Non-pigmented ciliary epithelial cell (primary cell): ENCODE results near the gene HES4.
"Not testable (repeated sequence)": the region's sequence is repeated elsewhere in the genome, so short reads cannot be mapped to it uniquely, and the experiment has no call there.

Experiments used
- DNase-seq: peaks from one replicate; pipeline ENCODE4 v3.0.0-alpha.2; 2010; ENCODE audit warnings: low read depth

The HES4 gene

DNA sequence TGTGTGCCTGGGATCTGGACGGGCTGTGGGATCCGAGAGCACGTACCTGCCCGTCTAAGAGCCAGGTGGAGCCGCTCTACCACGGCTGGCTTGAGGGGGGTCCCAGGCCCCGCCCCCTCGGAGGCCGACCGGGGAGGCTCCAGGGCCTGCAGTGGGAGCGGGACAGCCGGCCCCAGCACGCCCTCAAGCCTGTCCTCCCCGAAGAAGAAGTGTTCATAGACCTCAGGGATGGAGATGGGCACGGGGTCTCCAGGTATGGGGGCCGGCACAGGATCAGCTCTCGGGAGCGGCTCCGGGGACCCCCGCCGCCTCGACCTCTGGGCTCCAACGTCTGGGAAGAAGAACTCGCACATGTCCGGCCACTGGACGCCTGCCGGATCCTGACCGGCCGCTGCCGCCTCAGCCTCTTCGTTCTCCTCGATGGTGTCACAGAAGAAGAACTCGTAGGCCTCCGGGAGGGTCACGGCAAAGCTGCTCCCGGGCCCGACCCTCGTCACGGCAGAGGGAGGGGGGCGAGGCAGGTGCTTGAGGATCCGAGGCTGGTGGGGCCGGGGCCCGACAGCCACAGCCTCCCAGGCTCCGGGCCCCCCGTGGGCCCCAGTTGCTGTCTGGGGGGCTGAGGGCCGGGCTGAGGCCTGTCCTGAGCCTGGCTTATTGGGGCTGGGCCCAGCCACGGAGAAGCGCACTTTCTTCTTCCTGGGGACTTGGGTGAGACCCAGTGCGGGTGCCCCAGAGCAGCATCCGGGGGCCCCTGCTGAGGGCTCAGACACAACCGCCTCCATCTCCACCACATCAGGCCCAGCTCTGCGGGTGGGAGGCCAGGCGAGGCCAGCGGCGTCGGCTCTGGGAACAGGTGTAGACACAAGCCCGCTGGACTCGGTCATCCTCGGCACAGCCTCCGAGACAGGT, 20.8 kb downstream of the HES4 start:
- no peak for DNase-seq

DNA sequence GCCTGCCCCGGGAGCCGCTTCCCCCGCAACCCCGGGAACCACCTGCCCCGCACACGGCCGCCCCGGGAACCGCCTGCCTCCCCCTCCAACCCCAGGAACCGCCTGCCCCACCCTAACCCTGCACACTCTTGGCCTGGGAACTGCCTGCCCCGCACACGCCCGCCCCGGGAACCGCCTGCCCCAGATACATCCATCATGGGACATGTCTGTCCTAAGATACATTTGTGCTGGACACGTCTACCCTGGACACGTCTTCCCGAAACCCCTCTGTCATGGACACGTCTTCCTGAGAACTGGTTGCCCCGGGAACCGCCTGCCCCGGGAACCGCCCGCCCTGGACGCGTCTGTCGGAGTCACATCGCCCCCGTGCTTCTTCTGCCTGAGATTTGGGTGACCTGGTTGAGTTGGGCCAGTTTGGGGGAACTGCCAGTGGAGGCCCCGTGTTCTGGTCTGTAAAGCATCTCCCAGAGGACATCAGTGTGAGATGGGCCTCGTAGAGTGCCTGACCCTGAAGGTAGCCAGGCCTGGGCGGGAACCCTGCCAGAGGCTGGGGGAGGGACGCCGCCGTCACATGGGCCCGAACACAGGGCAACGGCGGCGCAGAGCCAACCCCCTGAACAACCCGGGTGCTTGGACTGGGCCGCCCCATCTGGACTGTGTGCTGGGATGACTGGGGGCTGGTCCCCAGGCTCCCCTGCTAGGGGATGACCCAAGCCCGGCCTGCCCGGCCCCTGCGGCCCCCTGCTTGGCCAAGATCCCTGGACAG, 21.6 kb downstream of the HES4 start:
- DNase-seq: no peak

DNA sequence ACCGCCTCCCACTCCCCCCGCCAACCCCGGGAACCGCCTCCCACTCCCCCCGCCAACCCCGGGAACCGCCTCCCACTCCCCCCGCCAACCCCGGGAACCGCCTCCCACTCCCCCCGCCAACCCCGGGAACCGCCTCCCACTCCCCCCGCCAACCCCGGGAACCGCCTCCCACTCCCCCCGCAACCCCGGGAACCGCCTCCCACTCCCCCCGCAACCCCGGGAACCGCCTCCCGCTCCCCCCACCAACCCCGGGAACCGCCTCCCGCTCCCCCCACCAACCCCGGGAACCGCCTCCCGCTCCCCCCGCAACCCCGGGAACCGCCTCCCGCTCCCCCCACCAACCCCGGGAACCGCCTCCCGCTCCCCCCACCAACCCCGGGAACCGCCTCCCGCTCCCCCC, 23.1 kb downstream of the HES4 start:
- not testable (repeated sequence) for DNase-seq

DNA sequence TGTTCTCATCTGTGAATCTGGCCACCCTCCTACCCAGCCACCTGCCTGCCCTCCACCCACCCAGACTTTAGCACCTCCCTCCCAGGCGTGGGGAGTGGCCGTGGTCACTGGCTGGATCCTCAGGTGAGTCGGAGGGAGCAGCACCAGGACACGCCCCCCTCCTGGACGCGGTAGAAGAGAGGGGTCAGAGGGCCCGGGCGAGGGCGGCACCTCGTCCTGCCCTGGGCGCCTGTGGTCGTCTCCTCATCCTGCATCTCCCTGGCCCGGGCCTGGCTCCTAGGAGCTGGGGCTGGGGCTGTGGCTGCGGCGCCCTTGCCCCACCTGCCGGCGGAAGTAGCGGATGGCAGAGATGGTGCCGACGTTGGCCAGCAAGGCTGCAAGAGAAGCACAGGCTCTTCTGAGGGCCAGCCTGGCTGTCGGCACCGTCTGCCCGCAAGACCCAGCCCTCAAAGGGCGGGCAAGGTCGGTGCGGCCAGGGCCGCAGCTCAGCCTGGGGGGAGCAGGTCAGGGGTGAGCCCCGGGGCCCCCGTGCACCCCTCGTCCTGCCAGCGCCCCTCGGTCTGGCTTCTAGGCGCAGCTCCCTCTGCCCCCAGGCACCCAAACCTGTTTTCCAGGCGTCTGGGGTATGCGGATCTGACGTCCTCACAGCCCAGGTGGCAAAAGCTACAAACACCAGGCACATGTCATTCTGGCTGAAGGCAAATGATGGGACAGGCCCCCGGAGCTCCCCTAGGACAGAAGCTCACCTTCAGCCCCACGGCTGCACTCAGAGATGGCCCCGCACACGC, 23.8 kb downstream of the HES4 start:
- no peak for DNase-seq

DNA sequence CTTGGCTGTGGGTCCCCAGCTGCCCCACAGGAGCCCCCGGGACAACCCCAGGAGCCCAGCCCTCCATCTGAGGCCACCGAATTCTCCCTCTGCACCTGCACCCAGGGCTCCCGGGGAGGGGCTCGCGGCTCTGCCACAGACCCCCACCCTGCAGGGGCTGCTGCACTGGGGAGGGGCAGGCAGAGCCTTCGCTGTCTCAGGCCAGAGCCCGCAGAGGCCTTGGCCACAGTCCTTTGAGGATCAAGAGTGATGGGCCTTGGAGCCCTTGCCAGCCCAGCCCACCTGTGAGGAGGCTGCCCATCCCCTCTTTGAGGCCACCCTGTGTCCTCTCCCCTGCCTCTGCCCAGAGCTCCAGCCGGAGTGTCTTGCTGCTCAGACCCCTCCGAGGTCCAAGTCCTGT, 24.5 kb downstream of the HES4 start:
- no peak for DNase-seq

DNA sequence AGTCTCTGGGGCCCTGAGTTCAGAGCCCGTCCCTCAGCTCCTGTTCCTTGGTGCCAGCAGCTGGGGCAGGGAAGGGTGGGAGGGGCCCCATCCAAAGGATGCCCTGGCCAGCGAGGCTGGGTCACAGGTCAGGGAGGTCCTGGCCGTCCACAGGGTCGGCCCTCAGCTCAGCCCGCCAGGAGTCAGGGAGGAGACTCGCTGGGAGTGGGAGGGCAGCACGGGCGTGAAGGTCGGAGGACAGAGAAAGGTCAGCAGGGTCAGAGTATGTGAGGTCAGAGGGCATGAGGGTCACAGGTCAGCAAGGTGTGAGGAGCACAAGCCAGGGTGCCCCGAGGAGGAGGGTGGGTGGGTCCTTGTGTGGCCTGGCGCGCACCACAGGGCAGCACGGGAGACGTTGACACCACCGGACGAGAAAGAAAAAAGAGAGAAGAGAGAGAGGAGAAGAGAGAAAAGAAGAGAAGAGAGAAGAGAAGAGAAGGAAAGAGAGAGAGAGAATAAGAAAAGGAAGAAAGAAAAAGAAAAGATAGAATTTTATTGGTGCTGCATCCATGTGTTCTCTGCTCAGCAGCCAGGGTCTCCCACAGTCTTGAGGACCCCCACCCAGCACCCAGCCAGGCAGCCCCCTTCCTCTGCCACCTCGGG, 25.1 kb downstream of the HES4 start:
- DNase-seq: no peak

DNA sequence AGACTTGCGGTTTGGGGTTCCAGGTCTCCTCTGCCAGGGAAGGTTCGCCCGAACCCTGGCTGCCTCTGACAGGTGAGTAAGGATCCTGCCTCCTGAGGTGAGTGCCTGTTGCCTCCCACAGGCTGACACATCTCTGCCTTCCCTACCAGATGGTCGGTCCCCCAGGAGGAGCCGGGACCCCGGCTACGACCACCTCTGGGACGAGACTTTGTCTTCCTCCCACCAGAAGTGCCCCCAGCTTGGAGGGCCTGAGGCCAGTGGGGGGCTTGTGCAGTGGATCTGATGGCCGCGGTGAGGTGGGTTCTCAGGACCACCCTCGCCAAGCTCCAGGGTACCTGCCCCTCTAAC, 25.6 kb downstream of the HES4 start:
- DNase-seq: no peak

DNA sequence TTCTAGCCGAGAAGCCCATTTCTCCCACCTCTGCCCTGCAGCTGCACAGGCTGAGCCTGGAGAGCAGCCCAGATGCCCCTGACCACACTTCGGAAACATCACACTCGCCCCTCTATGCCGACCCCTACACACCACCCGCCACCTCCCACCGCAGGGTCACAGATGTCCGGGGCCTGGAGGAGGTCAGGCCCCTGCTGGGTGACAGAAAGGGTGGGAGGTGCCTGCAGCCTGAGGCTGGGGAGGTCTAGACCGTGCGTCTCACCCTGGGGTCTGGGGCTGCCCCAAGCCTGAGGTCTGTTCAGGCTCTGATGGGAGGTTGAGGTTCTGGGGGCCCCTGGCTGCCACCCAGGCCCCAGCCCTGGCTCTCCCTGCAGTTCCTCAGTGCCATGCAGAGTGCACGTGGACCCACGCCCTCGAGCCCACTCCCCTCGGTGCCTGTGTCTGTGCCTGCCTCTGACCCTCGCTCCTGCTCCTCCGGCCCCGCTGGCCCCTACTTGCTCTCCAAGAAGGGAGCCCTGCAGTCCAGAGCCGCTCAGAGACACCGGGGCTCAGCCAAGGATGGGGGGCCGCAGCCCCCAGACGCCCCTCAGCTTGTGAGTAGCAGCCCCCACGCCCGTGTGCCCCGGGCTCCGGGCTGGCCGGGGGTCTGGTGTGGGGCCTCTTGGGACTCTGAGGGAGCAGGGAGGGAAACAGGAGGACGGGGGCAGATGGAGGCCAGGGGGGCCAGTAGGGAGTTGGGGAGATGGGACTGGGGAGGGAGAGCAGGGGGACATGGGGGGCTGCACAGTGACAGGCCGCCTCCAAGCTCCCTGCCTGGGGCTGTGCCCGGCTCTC, 26.2 kb downstream of the HES4 start:
- no peak for DNase-seq

DNA sequence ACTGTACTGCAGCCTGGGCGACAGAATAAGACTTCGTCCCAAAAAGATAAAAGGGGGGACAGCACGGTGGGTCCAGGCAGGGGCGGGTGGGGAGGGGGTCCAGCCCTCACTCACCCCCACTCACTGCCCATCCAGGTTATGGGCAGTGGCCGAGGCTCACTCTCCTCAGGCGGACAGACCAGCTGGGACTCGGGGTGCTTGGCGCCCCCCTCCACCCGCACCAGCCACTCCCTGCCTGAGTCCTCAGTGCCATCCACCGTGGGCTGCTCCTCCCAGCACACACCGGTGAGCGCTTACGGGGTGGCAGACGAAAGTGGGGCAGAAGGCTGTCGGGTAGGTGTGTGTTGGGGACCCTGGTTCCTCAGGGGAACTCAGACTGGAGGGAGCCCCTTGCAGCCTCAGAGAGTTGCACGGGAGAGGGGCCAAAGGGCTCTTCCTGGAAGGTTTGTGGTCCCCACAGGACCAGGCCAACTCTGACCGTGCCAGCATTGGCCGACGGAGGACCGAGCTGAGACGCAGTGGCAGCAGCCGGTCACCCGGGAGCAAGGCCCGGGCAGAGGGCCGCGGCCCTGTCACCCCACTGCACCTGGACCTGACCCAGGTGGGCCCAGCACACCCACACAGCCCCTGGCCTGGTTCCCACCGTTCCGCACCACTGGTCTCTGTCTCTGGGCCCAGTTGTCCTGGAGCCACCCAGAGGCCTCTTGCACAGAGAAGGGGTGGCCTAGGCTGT, 27.0 kb downstream of the HES4 start:
- no peak for DNase-seq

DNA sequence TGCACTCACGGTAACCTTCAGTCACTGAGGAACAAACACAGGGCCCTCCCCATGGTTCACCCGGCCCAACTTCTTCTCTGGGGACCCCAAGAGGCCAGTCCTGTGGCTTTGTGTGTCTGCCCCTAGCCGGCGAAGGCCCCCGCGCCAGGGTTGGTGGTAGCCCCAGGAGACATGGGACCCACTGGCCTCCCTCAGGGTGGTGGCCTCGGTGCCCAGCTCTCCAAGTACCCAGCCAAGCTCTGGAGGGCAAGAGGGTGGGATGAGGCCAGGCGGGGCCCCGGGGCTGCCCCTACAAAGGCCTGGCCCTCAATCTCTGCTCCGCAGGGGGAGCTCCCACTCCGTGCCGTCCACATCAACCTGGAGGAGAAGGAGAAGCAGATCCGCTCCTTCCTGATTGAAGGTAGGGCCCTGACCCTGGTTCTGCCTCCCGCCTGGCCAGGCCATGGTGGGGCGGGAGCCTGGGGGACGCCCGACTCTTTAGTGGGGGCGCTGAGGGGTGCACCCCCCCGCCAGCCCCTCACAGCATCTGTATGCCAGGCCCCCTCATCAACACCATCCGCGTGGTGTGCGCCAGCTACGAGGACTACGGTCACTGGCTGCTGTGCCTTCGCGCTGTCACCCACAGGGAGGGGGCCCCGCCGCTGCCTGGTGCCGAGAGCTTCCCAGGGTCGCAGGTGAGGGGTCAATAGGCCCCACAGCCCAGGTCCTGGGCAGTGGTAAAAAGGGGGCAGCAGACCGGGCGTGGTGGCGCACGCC, 28.0 kb downstream of the HES4 start:
- no peak for DNase-seq

DNA sequence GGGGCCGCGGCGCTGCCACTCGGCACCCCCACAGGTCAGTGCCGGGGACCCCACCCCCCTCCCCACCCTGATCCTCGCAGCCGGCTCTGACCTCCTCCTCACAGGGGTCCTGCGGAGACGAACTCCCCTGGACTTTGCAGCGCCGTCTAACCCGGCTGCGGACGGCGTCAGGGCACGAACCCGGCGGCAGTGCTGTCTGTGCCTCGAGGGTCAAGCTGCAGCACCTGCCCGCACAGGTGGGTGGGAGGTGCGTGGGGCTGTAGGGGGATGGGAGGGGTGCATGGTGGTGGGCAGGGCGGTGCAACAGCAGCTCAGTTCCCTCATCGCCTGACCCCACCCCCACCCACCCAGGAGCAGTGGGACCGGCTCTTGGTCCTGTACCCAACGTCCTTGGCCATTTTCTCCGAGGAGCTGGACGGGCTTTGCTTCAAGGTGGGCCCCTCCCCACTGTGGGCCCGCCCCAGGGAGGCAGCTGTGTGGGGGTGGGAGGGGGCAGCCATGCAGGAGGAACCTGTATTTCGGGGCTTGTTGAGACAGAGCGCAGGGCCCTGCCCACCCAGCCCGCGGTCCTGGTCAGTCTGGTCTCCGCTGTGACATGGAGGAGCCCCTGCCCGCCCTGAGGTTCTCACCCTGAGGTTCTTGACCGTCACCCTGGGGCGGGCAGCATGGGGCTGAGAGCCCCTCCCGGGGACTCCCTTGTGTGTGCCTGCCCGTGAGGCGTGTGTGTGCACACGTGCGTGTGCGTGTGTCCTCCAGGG, 28.7 kb downstream of the HES4 start:
- no peak for DNase-seq

DNA sequence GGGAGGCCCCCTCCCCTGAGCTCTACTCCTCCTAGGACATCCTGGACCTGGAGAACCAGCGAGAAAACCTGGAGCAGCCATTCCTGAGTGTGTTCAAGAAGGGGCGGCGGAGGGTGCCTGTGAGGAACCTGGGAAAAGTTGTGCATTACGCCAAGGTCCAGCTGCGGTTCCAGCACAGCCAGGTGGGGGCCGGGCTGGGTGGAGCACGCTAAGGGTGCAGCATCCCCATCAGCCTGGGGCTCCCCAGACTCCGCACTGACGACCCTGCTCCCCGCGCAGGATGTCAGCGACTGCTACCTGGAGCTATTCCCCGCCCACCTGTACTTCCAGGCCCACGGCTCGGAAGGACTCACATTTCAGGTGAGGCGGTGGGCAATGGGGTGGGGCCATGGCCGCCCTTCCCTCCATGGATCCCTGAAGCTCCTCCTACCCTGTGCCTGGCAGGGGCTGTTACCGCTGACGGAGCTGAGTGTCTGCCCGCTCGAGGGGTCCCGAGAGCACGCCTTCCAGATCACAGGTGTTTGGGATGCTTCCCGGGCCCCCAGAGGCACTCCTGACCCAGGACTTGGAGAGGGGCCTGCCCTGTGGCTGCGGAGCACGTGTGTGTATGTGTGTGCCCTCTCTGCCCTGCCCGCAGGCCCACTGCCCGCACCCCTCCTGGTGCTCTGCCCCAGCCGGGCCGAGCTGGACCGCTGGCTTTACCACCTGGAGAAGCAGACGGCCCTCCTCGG, 29.5 kb downstream of the HES4 start:
- no peak for DNase-seq

DNA sequence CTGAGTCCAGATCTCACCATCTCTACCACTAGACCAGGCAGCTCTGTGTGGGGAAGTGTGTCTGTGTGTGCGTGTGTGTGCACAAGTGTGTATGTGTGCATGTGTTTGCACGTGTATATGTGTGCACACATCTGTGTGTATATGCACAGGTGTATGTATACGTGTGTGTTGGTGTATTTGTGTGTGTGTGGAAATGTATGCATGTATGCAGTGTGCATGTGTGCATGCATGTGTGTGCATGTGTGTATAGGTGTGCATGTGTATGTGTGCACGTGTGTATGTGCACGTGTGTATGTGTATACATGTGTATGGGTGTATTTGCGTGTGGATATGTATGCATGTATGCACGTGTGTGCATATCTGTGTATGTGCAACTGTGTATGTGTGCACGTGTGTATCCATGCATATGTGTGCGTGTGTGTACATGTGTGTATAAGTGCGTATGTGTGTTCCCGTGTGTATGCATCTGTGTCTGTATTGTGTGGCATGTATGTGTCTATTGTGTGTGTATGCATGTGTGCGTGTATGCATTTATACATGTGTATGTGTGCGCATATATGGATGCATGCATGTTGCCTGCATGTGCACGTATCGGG, 30.5 kb downstream of the HES4 start:
- DNase-seq: no peak

DNA sequence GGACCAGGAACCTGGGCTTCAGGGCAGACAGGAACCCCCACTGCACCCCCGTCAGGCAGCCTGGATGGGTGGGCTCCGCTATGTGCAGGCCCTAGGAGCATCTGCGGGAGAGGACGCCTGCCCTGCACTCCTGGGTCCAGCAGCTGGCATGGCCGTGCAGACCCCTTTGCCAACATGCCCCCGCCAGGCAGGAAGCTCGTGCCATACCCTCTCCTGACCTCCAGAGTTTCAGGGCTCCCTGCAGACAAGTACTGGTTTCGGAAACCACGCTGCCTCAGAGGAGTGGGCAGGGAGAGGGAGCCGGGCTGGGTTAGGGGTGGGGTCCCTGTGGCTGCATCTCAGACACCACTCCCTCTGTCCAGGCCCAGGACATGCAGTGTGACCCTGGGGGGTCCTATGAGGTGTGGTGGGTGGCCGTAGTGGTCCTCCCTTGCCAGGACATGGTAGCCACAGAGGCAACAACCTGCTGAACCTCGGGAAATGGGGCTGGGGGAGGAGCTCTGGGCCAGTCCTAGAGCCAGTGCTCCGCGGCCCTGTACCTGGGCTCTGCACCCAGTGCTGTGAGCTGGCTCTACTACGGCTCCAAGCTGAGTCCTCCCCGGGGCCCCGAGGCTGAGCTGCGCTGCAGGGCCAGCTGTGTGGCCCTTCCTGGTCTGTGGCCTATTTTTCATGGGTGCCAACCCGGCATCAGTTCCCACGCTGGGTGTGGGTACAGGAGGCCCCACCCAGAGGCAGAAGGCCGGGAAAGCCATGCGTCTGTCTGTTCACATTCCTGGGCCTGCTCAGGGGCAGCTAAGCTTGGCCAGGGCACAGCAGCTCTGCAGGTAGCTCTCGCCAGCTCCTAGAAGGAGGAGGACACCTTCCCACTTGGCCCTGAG, 32.2 kb downstream of the HES4 start:
- no peak for DNase-seq

DNA sequence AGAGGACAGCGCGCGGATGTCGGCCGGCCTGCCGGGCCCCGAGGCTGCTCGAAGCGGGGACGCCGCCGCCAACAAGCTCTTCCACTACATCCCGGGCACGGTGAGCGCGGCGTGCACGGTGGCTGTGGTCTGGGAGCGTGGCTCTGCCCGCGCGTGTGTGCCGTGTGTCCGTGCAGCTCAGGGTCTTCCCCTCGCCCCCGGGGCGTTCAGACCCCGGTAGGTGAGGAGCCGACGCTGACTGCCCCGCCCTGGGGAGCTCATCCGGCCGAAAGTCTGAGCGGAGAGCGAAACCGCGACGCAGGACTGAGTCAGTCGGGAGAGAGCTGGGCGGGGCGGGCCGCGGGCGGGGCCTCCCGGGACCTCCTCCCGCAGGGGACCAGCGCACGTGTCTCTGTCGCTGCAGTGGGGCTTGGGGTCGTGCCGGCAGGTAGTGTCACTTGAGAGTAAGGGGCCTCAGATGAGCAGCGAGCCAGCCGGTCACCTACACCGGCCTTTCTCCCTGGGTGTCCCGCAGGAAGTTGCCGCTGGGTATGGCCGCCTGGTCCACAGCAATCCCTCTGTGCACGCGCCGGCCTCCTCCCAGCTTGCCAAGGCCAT, 33.1 kb downstream of the HES4 start:
- no peak for DNase-seq

DNA sequence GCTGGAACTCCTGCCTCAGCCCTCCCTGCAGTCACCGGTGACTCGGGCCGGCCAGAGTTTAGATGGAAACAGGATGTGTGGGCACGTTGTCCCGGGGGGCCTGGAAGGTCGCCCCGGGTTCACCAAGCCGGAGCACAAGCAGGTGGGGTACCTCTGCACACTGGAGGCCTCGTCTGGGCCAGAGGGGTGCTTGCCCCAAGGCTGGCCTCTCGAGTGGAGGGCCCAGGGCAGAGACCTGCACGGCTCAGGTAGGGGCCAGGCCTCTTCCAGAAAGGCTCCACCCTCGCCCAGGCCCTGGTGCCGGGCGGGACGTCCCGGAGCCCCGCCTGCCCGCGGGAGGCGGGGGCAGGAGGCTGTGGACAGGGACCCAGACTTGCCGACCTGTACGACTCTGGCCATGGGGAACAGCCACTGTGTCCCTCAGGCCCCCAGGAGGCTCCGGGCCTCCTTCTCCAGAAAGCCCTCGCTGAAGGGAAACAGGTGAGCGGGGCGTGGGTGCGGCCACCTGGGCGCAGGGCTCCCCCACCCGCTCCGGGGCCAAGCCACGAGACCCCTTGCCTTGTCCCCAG, 33.7 kb downstream of the HES4 start, which contains the start of gene PLEKHN1:
Gene PLEKHN1 (plus strand): TSS at position 348 of the 569 bp plus-strand sequence. CDS start 50 bp downstream, at position 398.
- DNase-seq: no peak
